Measurements from ENCODE around the gene TRPT1. TPM values are rescaled to one million over a fixed set of nuclear protein-coding genes. Genes with fewer than 3 reads are reported as not detected.

The TRPT1 gene
- total RNA-seq, 2 experiments from 2014 or later: 40.6 to 49.0 TPM

- H4K20me1 ChIP-seq (ENCODE audit: insufficient read depth, low read length): no peaks in the 10 kb centered on the region
- no peak overlapping the region for H2AFZ ChIP-seq (ENCODE audit: low read length)
- CTCF ChIA-PET (ENCODE audit: unreplicated experiment): interaction anchor here (0.6 to 2.5 kb wide), 5 partner anchors 19 to 241 kb away, joined by 3 to 9 read pairs (median 3); partner anchors contain the start of genes NUDT22, PRDX5, TRMT112 and TRPT1
- peak overlapping the region; percentile 80 for H3K4me3 ChIP-seq (ENCODE audit: low read depth, low read length, poor library complexity, severe bottlenecking)
- peaks cover 35% of the 10 kb centered on the region for H3K4me1 ChIP-seq (ENCODE audit: insufficient read depth, low read length, poor library complexity, severe bottlenecking)
- no peak for TF ChIP-seq EZH2phosphoT487 (IDR thresholded peaks at IDR 0.05; ENCODE audit: borderline replicate concordance, low read depth, low read length)
- no peak for TF ChIP-seq CTCF (conservative IDR thresholded peaks at IDR 0.05; ENCODE audit: low read length)
- no peaks in the 10 kb centered on the region for H3K9me2 ChIP-seq (ENCODE audit: insufficient read depth, low read length)
- intact Hi-C loops (cut with micrococcal nuclease; ENCODE audit: unreplicated experiment): loop anchor here (1.0 to 2.0 kb wide), 3 partner anchors 19 to 33 kb away; partner anchors contain the start of genes FKBP2, NUDT22 and TRPT1
- peak overlapping the region; percentile 92 for H3K4me2 ChIP-seq (ENCODE audit: low read length)
- POLR2A ChIA-PET: interaction anchor here (0.6 to 5.1 kb wide), 18 partner anchors 7 to 1407 kb away, joined by 3 to 29 read pairs (median 4); partner anchors contain the start of genes BAD, FKBP2, NUDT22 and STIP1
- TSS peak; percentile 92 for BruUV-seq (replicated peaks)
- peaks cover 17% of the 10 kb centered on the region; the same call in 1 of the 2 replicates for H3K79me2 ChIP-seq (ENCODE audit: insufficient read depth, low read depth, low read length)
- peak overlapping the region; percentile 96 for H3K27ac ChIP-seq (ENCODE audit: low read depth, low read length, poor library complexity, severe bottlenecking)
- no peaks in the 10 kb centered on the region for H3K9me3 ChIP-seq (ENCODE audit: low read length)
- H3K36me3 ChIP-seq (ENCODE audit: insufficient read depth, low read length): peaks cover 86% of the 10 kb centered on the region
- peak; percentile 90 for DNase-seq (ENCODE audit: low spot score)
Observed at GRCh38 chr11:64207256-64208085, 18.5 kb downstream of the TRPT1 start.

GRCh38 chr11:64206457-64207255 is 19.3 kb downstream of the TRPT1 start, which contains the start of gene FERMT3:
TSS of gene FERMT3 (plus strand) at chr11:64206721. CDS start at chr11:64207365, 644 bp downstream.
- Histone ChIP-seq H4K20me1 (ENCODE audit: insufficient read depth, low read length) (no peaks in the 10 kb centered on the region), H3K27ac (ENCODE audit: low read depth, low read length, poor library complexity, severe bottlenecking) (peak within 1 kb of the TSS; percentile 96), H3K9me3 (ENCODE audit: low read length) (no peaks in the 10 kb centered on the region), H3K4me1 (ENCODE audit: insufficient read depth, low read length, poor library complexity, severe bottlenecking) (peaks cover 35% of the 10 kb centered on the region), H3K79me2 (ENCODE audit: insufficient read depth, low read depth, low read length) (peaks cover 17% of the 10 kb centered on the region; the same call in 1 of the 2 replicates), H3K9me2 (ENCODE audit: insufficient read depth, low read length) (no peaks in the 10 kb centered on the region), H3K4me3 (ENCODE audit: low read depth, low read length, poor library complexity, severe bottlenecking) (peak within 1 kb of the TSS; percentile 80), H3K4me2 (ENCODE audit: low read length) (peak within 1 kb of the TSS; percentile 92), H3K36me3 (ENCODE audit: insufficient read depth, low read length) (peaks cover 85% of the 10 kb centered on the region), H2AFZ (ENCODE audit: low read length) (no peak within 1 kb of the TSS)
- peak; percentile 90 for DNase-seq (ENCODE audit: low spot score)
- intact Hi-C loops (cut with micrococcal nuclease; ENCODE audit: unreplicated experiment): loop anchor here (1.0 to 2.0 kb wide), 3 partner anchors 20 to 34 kb away; partner anchors contain the start of genes FKBP2, NUDT22 and TRPT1
- CTCF ChIA-PET (ENCODE audit: unreplicated experiment): interaction anchor here (0.6 to 2.6 kb wide), 12 partner anchors 9 to 245 kb away, joined by 3 to 14 read pairs (median 3); partner anchors contain the start of genes NUDT22, PRDX5, TRMT112 and TRPT1
- TF ChIP-seq EZH2phosphoT487 (IDR thresholded peaks at IDR 0.05; ENCODE audit: borderline replicate concordance, low read depth, low read length) (no peak), CTCF (conservative IDR thresholded peaks at IDR 0.05; ENCODE audit: low read length) (0 out of 2 replicates have a peak, but pooled peaks have one; percentile 5)
- TSS peak; percentile 49 for BruUV-seq (replicated peaks)
- POLR2A ChIA-PET: interaction anchor here (0.6 to 5.1 kb wide), 24 partner anchors 8 to 1310 kb away, joined by 3 to 29 read pairs (median 5); partner anchors contain the start of genes BAD, FKBP2, NUDT22 and PRDX5
